ENCODE data around the gene PLAAT2.

PLAAT2 gene

DNA sequence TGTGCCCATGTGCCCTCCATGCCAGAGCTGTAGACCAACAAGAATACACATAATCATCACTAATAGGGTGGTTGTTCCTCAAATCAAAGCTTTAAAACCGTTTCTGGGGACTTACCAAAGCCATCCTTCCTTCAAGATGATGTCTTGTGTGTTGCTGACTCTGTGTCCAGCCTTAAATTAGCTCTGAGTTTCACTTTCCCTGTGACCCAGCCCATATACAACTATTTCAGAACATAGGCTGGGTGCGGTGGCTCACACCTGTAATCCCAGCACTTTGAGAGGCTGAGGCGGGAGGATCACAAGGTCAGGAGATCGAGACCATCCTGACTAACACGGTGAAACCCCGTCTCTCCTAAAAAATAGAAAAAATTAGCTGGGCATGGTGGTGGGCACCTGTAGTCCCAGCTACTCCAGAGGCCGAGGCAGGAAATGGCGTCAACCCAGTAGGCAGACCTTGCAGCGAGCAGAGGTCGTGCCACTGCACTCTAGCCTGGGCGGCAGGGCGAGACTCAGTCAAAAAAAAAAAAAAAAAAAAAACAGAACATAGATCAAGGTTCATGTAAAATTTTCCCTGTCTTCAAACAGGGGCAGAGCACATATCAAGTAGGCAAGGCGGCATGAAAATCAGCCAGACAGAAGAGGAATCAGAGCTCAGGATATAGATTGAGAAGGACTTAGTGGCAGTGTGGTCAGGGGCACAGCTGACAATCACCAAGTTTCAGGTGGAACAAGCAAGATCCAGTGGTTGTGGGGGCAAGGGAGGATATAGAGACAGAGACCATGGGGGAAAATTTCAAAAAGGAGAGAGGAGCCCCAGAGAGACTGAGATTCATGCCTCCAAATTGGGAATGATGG is at the start of gene PLAAT2:
Gene PLAAT2 (minus strand): TSS at position 179 of the 855 bp plus-strand sequence. CDS start 55 bp downstream, at position 124.
- H3K4me1 ChIP-seq (ENCODE audit: insufficient read depth, insufficient read length): peaks cover 2% of the 10 kb centered on the region
- H3K4me3 ChIP-seq (ENCODE audit: insufficient read length, low read depth): no peak within 1 kb of the TSS
- no peak within 1 kb of the TSS for H3K9ac ChIP-seq (ENCODE audit: insufficient read length, low read depth)
- H3K27me3 ChIP-seq (ENCODE audit: insufficient read depth, insufficient read length): no peaks in the 10 kb centered on the region
- H3K9me3 ChIP-seq (ENCODE audit: insufficient read depth, low read length): no peaks in the 10 kb centered on the region
- TF ChIP-seq YY1 (IDR thresholded peaks at IDR 0.05; ENCODE audit: insufficient read depth, insufficient read length) (no peak), SUZ12 (IDR thresholded peaks at IDR 0.05; ENCODE audit: extremely low read depth, insufficient read depth, insufficient read length) (no peak)
- no peak for DNase-seq (ENCODE audit: low read depth, low spot score)
- no peaks in the 10 kb centered on the region for H3K36me3 ChIP-seq (ENCODE audit: insufficient read depth, insufficient read length, low read length)

DNA sequence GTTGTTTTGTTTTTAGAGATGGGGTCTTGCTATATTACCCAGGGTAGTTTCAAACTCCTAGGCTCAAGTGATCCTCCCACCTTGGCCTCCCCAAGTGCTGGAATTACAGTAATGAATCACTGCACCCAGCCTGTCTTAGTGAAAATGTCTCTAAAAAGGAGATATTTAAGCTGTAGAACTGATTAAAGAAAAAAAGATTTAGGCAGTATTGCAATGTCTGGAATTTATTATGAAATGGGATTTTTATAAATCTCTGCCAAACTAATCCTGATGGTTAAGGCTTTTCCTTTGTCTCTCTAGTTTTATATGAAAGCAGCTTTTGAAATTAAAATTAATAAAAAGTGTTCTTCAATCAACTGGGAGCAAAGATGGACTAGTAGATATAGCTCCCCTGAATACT is 49.0 kb upstream of the PLAAT2 start:
- H3K36me3 ChIP-seq (ENCODE audit: insufficient read depth, insufficient read length, low read length): no peaks in the 10 kb centered on the region
- no peaks in the 10 kb centered on the region for H3K9me3 ChIP-seq (ENCODE audit: insufficient read depth, low read length)
- DNase-seq (ENCODE audit: low read depth, low spot score): no peak
- H3K4me1 ChIP-seq (ENCODE audit: insufficient read depth, insufficient read length): peaks cover 8% of the 10 kb centered on the region
- no peak overlapping the region for H3K4me3 ChIP-seq (ENCODE audit: insufficient read length, low read depth)
- H3K9ac ChIP-seq (ENCODE audit: insufficient read length, low read depth): no peak overlapping the region
- TF ChIP-seq ZNF274 (IDR thresholded peaks at IDR 0.05; ENCODE audit: low read depth, low read length): no peak
- no peak for TF ChIP-seq SUZ12 (IDR thresholded peaks at IDR 0.05; ENCODE audit: extremely low read depth, insufficient read depth, insufficient read length)
- no peak for TF ChIP-seq YY1 (IDR thresholded peaks at IDR 0.05; ENCODE audit: insufficient read depth, insufficient read length)
- peaks cover 49% of the 10 kb centered on the region for H3K27me3 ChIP-seq (ENCODE audit: insufficient read depth, insufficient read length)

DNA sequence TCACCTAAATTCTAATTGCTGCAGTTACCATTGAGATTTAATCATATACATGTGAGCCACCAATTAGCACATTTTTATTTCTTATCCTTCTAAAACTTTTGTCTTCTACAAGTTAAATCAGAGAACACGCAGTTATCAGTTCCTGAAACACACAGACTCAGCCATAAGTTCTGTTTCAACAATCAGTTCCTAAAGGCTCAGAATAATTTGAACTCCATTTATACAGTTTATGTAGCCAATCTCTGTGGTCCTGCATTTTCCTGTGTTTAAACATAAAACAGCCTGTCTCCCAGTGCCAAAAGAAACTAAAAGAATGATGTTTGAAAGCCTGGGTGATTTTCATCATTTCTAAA is 48.2 kb upstream of the PLAAT2 start:
- no peak for DNase-seq (ENCODE audit: low read depth, low spot score)

DNA sequence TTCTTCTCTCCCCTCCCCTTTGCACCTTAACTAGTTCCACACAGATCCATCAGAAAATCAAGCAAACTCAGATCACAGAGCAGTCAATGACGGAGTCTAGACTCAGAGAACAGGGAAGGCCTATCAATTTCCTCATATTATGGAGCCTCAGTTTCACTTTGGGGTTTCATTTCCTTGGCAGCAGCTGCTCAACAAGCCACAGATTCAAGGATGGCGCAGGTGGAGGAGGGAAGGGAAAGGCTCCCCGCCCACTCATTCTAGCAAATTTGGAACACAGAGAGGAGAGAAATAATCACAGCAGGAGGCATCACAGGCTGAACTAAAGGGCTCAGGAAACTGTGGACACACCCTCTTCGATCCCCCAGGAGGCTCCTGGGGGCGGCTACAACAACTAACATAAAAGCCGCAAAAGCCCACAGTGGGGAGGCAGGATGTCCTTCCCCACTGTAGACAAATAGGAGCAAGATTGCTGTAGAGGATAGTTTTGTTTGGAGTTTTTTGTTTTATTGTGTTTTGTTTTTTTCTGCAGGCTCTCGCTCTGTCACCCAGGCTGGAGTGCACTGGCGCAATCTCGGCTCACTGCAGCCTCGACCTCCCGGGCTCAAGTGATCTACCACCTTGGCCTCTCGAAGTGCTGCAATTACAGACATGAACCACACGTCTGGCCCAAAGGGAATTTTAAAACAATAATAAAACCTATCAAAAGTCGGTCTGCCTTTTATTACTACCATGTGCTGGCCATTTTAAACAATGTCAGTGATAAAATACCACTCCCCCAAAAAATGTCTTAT is 47.6 kb upstream of the PLAAT2 start:
- H3K9ac ChIP-seq (ENCODE audit: insufficient read length, low read depth): no peak overlapping the region
- no peaks in the 10 kb centered on the region for H3K9me3 ChIP-seq (ENCODE audit: insufficient read depth, low read length)
- DNase-seq (ENCODE audit: low read depth, low spot score): peak; percentile 49
- no peak overlapping the region for H3K4me3 ChIP-seq (ENCODE audit: insufficient read length, low read depth)
- H3K36me3 ChIP-seq (ENCODE audit: insufficient read depth, insufficient read length, low read length): no peaks in the 10 kb centered on the region
- H3K27me3 ChIP-seq (ENCODE audit: insufficient read depth, insufficient read length): peaks cover 49% of the 10 kb centered on the region
- TF ChIP-seq SUZ12 (IDR thresholded peaks at IDR 0.05; ENCODE audit: extremely low read depth, insufficient read depth, insufficient read length) (no peak), YY1 (IDR thresholded peaks at IDR 0.05; ENCODE audit: insufficient read depth, insufficient read length) (no peak), ZNF274 (IDR thresholded peaks at IDR 0.05; ENCODE audit: low read depth, low read length) (no peak)
- peaks cover 11% of the 10 kb centered on the region for H3K4me1 ChIP-seq (ENCODE audit: insufficient read depth, insufficient read length)

More for the DNA sequence above, 48.2 kb upstream of the PLAAT2 start:
- peaks cover 11% of the 10 kb centered on the region for H3K4me1 ChIP-seq (ENCODE audit: insufficient read depth, insufficient read length)
- H3K36me3 ChIP-seq (ENCODE audit: insufficient read depth, insufficient read length, low read length): no peaks in the 10 kb centered on the region
- H3K4me3 ChIP-seq (ENCODE audit: insufficient read length, low read depth): no peak overlapping the region
- no peak overlapping the region for H3K9ac ChIP-seq (ENCODE audit: insufficient read length, low read depth)
- peaks cover 49% of the 10 kb centered on the region for H3K27me3 ChIP-seq (ENCODE audit: insufficient read depth, insufficient read length)
- H3K9me3 ChIP-seq (ENCODE audit: insufficient read depth, low read length): no peaks in the 10 kb centered on the region
- TF ChIP-seq YY1 (IDR thresholded peaks at IDR 0.05; ENCODE audit: insufficient read depth, insufficient read length) (no peak), SUZ12 (IDR thresholded peaks at IDR 0.05; ENCODE audit: extremely low read depth, insufficient read depth, insufficient read length) (no peak), ZNF274 (IDR thresholded peaks at IDR 0.05; ENCODE audit: low read depth, low read length) (no peak)

DNA sequence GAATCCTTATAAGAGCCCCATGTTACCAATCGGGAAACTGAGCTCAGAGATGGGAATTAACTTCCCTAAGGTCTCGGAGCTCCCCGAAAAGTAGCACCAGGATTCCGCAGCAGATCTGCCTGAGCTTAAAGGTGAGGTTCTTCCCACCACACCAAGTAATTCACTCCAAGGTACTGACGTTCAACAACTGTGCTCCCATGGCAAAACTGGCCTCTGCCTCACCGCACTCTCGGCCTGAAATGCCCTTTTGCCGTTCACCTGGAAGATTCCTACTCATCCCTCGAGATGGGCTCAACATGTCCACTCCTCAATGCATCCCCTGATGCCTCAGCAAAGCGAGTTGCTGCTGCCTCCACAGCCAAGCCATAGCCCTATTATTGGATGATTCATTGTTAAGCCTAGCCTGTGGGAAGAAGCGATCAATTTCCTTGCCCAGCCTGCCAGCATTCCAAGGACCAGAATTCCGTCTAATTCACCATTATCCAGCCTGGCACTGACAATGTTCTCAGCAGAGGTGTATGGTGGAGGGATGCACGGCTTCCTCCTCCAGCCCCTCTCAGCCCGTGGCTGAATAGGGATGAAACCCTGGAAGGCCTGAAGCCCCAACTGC is 46.9 kb upstream of the PLAAT2 start:
- no peak overlapping the region for H3K9ac ChIP-seq (ENCODE audit: insufficient read length, low read depth)
- no peak for TF ChIP-seq ZNF274 (IDR thresholded peaks at IDR 0.05; ENCODE audit: low read depth, low read length)
- no peak for TF ChIP-seq SUZ12 (IDR thresholded peaks at IDR 0.05; ENCODE audit: extremely low read depth, insufficient read depth, insufficient read length)
- no peak for TF ChIP-seq YY1 (IDR thresholded peaks at IDR 0.05; ENCODE audit: insufficient read depth, insufficient read length)
- H3K36me3 ChIP-seq (ENCODE audit: insufficient read depth, insufficient read length, low read length): no peaks in the 10 kb centered on the region
- H3K4me3 ChIP-seq (ENCODE audit: insufficient read length, low read depth): no peak overlapping the region
- DNase-seq (ENCODE audit: low read depth, low spot score): no peak
- H3K9me3 ChIP-seq (ENCODE audit: insufficient read depth, low read length): no peaks in the 10 kb centered on the region
- peaks cover 11% of the 10 kb centered on the region for H3K4me1 ChIP-seq (ENCODE audit: insufficient read depth, insufficient read length)
- H3K27me3 ChIP-seq (ENCODE audit: insufficient read depth, insufficient read length): peaks cover 49% of the 10 kb centered on the region

DNA sequence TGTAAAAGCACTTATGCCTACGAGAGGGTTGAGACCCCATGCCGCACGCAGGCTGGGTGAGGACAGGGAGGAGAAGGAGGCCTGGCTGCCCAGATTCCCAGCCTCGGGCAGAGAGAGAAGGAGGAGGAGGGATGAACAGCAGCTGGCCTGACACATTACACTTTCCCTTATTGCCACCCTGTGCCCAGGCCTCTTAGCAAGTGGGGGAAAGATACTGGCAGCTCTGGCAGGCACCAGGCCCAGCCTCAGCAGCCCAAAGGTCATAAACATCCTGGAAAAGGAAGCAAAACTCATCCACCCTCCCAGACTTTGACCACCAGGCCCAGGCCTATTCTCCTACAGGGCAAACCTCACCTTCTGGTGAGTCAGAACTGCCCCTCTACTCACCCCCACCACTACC is 46.4 kb upstream of the PLAAT2 start:
- H3K4me1 ChIP-seq (ENCODE audit: insufficient read depth, insufficient read length): peaks cover 11% of the 10 kb centered on the region
- TF ChIP-seq YY1 (IDR thresholded peaks at IDR 0.05; ENCODE audit: insufficient read depth, insufficient read length) (no peak), ZNF274 (IDR thresholded peaks at IDR 0.05; ENCODE audit: low read depth, low read length) (no peak), SUZ12 (IDR thresholded peaks at IDR 0.05; ENCODE audit: extremely low read depth, insufficient read depth, insufficient read length) (no peak)
- DNase-seq (ENCODE audit: low read depth, low spot score): no peak
- H3K36me3 ChIP-seq (ENCODE audit: insufficient read depth, insufficient read length, low read length): no peaks in the 10 kb centered on the region
- no peak overlapping the region for H3K4me3 ChIP-seq (ENCODE audit: insufficient read length, low read depth)
- H3K9ac ChIP-seq (ENCODE audit: insufficient read length, low read depth): no peak overlapping the region
- H3K9me3 ChIP-seq (ENCODE audit: insufficient read depth, low read length): no peaks in the 10 kb centered on the region
- peaks cover 49% of the 10 kb centered on the region for H3K27me3 ChIP-seq (ENCODE audit: insufficient read depth, insufficient read length)

All from NT2/D1 (cell line).